HG03378 (cell line): ENCODE results near the gene TMEM223.
A peak's percentile ranks its signal among the peaks of the same experiment; 100 is the strongest.
"Not testable (repeated sequence)": the region's sequence is repeated elsewhere in the genome, so short reads cannot be mapped to it uniquely, and the experiment has no call there.

Source experiments
- ATAC-seq: cut with Tn5 transposase; IDR thresholded peaks from one replicate; pipeline ENCODE4 v1.9.1; 2021; ENCODE audit warnings: mild to moderate bottlenecking, moderate library complexity; ENCODE audit not compliant: unreplicated experiment

Gene TMEM223

DNA sequence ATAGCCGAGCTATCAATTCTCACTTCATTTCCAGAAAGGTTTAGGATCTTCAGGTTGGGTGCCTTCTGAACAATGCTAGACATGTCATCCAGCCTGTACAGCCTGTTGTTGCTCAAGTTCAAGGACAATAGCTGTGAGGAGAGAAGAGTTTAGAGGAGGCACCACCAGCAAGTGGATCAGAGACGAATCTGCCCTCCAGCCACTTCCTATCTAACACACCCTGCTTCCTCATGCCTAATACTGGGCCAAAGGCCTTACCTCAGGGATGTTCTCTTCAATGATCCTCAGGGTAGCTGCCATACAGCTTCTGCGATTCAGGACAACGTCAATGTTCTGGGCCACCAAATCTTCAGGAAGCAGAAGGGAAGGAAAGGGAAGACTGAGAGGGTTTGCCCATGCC, 9.3 kb upstream of the TMEM223 start:
- ATAC-seq = no peak

GRCh38 chr11:62799486-62799885, 7.7 kb upstream of the TMEM223 start:
- ATAC-seq = no peak

GRCh38 chr11:62796281-62796680, 4.5 kb upstream of the TMEM223 start:
- ATAC-seq = no peak

- no peak for ATAC-seq
These were observed 2.5 kb upstream of the TMEM223 start for GRCh38 chr11:62794201-62794775.

- ATAC-seq = no peak
These were observed 383 bp upstream of the TMEM223 start for GRCh38 chr11:62792202-62792575.

DNA sequence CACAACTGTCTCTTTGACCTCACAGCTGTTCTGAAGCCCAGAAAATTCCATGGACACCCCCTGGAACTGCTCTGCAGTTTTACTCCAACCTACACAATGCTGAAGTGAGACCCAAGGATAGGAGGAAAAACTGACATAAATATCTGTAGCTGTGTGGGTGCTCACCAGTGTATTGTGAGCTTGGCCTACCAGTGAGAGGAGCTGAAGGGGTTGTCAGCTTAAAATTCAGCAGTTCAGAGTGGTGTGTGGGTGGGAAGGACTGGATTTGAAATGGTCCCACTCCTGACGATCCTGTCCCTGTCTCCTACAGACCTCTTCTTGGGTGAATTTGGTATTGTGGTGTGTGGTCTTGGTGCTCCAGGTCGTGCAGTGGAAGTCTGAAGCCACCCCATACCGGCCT, 2.2 kb downstream of the TMEM223 start:
- ATAC-seq = no peak

GRCh38 chr11:62788991-62789390, 2.8 kb downstream of the TMEM223 start:
- no peak for ATAC-seq

DNA sequence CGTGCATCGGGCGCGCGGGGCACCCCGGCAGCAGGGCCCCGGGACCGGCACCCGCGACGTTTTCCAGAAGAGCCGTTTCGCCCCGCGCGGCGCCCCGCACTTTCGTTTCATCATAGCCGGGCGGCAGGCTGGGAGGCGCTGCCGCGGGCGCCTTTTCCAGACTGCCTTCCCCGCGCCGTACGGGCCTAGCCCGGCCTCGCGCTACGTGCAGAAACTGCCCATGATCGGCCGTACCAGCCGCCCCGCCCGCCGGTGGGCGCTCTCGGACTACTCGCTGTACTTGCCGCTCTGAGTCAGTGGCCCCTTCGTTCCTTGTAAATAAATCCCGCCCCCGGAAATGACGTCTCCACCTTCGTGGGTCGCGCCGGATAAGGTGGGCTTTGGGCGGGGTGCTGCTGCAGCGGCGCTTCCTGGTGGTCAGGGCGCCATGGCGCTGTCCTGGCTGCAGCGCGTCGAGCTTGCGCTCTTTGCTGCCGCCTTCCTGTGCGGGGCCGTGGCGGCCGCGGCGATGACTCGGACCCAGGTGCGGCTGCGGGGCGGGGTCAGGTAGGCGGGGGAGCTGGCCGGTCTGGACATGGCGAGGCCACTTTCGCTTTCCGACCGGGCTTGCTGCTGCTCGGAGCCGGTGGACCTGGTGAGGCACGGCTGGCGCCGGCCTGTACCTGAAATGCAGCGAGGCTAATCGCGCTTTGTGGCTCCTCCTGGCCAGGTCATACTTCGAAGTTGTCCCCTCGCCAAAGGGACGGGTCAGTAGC, 4.6 kb downstream of the TMEM223 start, which contains the start of gene TMEM179B:
TSS of gene TMEM179B (plus strand) at position 398 of the 755 bp plus-strand sequence. CDS start at position 428, 30 bp downstream.
- peak; percentile 53 for ATAC-seq

GRCh38 chr11:62786318-62787004, 5.3 kb downstream of the TMEM223 start:
- peak; percentile 43 for ATAC-seq

DNA sequence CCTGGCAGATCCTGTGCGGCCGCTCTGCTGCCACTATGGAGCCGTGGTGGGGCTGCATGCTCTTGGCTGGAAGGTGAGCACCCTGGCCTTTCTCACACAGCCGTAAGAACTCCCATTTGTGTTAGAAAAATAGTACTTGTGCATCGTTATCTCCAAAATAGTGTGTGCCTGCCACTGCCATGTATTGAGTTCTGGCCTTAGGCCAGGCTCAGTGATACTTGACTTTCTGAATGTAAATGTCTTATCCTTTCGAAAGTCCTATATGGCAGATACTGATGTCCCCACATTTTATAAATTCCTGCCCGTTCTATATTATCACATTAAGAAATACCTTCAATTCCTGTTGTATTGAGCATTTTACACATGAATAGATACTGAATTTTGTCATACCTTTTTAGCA, 9.1 kb downstream of the TMEM223 start:
- no peak for ATAC-seq

GRCh38 chr11:62778441-62778840, 13.4 kb downstream of the TMEM223 start:
- ATAC-seq = no peak

GRCh38 chr11:62777389-62777788, 14.4 kb downstream of the TMEM223 start:
- ATAC-seq = no peak

- no peak for ATAC-seq
These were observed 16.2 kb downstream of the TMEM223 start for GRCh38 chr11:62775646-62776045.

DNA sequence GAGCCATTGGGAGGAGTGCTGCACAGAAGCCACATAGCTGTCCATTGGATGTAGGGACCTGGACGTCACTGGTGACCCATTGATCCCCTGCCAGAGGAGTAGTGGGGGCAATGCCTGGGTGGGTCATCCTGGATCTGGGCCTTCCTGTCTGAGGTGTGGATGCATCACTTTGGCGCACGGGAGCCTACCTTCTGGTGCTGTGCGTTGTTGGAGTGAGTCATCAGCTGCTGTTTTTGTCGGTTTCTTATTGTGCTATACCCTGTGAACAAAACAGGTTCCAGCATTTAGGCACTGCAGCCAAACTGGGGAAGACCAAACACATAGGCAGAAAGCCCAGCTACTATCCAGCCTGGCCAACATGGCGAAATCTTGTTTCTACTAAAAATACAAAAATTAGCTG, 17.4 kb downstream of the TMEM223 start:
- no peak for ATAC-seq

DNA sequence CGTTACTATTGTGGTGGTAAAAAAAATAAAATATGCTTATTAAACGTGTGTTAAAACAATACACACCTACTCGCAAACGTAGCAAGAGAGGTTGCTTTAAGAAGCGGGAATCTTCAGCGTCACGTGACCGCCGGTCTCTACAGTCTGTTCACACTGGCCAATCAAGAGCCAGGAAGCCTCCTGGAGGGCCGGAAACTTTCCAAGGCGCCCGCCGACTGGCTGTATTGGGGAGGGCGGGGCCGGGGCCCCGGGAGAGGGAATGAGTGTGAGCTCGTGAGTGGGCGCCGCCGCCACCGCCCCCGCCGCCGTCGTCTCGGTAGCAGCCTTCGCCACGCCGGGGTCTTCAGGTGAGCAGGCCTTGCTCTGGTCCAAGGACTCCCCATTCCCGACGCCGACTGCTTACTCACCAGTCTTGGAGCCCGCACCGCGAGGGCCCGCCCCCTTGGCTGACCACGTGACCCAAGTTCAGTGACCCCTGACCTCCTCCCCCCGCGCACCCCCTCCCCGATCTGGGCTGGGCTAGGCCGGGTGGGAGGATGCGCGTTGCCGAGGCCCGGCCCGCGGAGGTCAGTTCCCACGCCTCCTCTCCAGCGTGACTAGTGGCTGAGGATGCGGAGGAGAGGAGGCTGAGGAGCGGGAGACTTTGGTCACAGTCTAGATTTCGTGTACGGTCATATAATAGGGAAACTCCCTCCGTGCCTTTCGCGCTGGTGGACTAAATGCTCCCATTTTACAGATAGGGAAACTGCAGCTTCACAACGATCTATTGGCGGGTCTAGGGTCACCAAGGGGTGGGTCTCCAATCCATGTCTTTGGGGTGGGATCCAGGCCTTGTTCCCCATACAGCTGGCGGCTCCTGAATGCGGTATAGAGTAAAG, 20.4 kb downstream of the TMEM223 start, which contains the start of gene TAF6L:
TSS of gene TAF6L (plus strand) at position 253 of the 878 bp plus-strand sequence. CDS start 4,388 bp downstream, outside the sequence.
- peak; percentile 66 for ATAC-seq

DNA sequence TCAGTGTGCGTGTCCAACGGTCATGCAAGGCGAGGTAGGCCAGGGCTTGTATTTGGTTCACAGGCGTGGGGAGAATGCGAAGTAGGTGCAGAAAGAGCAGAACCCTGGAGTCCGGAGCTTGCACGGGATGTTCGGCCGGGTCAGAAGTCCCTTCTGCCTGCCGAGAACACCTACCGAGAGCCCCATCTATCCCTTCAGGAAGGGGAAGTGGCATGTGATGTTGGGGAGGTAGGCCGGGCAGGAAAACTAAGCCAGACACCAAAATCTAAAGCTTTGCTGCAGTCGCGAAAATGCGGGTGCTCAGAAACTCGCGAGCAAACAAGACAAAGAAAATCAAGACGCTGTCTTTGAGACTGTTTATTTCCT, 21.0 kb downstream of the TMEM223 start:
- ATAC-seq = peak; percentile 2

GRCh38 chr11:62760867-62761227, 31.0 kb downstream of the TMEM223 start:
- not testable (repeated sequence) for ATAC-seq

DNA sequence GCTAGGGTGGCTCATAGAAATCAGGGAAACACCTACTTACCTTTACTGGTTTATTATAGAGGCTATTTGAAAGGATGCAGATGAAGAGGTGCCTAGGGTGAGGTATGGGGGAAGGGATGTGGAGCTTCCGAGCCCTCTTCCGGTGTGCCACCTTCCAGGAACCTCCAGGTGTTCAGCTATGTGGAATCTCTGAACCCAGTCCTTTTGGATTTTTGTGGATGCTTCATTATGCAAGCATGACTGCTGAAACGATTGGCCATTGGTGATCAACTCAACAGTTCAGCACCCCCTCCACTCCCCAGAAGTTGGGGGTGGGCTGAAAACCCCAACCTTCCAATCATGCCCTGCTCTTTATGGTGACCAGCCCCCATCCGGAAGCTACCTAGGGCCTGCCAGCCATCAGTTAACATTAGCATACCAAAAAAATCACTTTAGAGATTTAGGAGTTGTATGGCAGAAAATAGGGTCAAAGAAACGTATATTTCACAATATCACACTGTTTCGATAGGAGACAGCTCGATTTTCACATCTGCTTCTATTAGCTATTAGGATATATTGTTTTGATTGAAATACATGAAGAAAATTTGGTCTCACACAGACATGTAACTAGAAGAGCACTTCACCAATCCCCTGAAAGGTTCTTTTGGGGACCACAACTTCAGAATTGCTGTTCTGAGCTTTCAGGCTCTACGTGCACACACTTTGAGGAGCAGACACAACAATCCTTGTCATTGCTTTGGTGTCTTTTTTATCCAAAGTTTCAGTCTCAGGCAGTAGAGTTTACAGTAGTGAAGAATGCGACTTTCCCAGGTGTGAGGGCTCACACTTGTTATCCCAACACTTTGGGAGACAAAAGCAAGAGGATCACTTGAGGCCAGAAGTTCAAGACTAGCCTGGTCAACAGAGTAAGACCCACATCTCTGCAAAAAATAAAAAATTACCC, 33.7 kb downstream of the TMEM223 start:
- ATAC-seq = no peak

DNA sequence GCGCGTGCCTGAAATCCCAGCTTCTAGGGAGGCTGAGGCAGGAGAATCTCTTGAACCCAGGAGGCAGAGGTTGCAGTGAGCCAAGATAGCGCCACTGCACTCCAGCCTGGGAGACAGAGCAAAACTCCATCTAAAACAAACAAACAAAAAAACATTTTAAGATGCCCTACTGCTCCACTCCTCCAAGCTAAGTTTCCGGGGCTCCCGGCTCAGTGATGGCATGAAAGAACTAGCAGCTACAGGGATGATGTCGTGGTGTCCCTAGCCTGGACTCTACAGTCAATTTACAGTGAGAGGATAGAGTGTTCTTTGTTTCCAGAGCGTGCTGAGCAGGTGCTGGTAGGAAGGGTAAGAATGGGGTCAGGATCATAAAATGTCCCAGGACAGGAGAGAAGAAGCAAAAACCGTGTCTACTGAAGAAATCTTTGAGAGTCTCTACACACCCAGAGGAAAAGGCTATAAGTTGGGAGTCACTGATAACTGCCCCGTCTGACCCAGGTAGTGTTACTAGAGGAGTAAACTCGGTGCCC, 36.7 kb downstream of the TMEM223 start:
- no peak for ATAC-seq
